RPMI7951 (cell line): ENCODE results near the gene EDEM2. TPM values are rescaled to one million over a fixed set of nuclear protein-coding genes. Genes with fewer than 3 reads are reported as not detected.
"Not testable (repeated sequence)": the region's sequence is repeated elsewhere in the genome, so short reads cannot be mapped to it uniquely, and the experiment has no call there.

Experiments used
- DNase-seq: peaks from one replicate; pipeline ENCODE4 v3.0.0-alpha.2; 2012; ENCODE audit warnings: low read depth
- total RNA-seq: library from RNA; depleted of rRNA; stranded (reverse); fragments of >200 nt; shearing (Covaris generic); gene quantifications from 2 replicates; pipeline ENCODE4 v1.2.3, GENCODE V29; 2014; rRNA removed

EDEM2 gene, protein sequence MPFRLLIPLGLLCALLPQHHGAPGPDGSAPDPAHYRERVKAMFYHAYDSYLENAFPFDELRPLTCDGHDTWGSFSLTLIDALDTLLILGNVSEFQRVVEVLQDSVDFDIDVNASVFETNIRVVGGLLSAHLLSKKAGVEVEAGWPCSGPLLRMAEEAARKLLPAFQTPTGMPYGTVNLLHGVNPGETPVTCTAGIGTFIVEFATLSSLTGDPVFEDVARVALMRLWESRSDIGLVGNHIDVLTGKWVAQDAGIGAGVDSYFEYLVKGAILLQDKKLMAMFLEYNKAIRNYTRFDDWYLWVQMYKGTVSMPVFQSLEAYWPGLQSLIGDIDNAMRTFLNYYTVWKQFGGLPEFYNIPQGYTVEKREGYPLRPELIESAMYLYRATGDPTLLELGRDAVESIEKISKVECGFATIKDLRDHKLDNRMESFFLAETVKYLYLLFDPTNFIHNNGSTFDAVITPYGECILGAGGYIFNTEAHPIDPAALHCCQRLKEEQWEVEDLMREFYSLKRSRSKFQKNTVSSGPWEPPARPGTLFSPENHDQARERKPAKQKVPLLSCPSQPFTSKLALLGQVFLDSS
- 53.1 and 61.4 TPM in 2 replicates for total RNA-seq

DNA sequence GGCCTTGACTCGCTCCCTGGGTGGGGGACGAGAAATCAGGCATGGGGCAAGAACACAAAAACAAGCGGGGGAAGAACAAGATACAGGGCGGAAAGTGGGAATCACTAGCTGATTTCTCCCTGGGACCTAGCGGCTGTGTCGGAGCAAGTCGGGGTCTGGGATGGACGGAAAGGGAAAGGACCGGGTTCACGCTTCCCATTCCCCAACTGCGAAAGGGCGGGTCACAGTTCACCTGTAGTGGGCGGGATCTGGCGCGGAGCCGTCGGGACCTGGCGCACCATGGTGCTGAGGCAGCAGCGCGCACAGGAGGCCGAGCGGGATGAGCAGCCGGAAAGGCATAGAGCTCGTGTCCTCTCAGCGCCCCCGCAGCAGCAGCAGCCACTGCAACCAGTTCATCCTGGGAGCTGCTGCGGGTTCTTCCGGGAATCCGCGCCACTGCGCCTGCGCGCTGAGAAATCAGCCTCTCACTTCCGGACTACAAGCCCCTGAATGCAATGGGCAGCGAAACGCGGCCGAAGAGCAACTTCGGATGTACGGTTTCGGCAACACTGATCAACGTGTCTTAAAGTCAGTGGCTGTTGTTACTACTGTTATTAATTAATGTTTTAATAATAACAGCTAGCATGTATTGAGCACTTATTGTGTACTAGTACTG is at the start of gene EDEM2:
EDEM2 (minus strand) TSS at position 417 of the 655 bp plus-strand sequence; CDS start at position 339, 78 bp downstream.
- DNase-seq: peak; percentile 96

DNA sequence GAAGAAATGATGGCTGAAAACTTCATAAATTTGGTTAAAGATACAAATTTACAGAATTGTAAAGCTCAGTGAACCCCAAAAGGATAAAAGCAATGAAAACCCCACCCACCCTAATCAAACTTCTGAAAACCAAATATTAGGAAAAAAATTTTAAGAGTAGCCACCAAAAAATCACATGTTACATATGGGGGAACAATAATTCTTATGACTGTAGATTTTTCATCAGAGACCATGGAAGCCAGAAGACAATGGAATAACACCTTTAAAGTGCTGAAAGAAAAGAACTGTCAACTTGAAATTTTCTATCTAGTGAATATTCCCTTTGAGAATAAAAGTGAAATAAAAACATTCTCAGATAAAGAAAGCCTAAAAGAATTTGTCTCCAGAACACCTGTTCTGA is 49.2 kb upstream of the EDEM2 start:
- DNase-seq: no peak

DNA sequence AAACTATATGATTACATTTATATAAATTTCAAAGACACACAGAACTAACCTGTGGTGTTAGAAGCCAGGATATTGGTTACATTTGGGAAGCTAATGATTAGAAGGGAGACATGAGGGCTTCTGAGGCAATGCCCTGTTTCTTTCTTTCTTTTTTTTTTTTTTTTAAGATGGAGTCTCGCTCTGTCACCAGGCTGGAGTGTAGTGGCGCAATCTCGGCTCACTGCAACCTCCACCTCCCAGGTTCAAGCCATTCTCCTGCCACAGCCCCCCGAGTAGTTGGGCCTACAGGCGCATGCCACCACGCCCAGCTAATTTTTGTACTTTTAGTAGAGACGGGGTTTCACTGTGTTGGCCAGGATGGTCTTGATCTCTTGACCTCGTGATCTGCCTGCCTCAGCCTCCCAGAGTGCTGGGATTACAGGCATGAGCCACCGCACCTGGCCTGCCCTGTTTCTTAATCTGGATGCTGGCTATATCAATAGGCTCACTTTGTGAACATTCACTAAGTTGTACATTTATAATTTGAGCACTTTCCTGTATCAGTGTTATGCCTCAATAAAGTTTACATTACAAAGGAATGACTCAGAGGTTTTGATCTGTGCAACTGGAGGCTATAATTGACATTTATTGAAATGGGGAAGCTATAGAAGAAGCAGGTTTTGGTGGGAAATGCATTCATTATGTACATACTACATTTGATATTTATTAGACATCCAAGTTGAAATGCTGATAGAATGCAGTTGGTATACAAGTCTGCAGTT is 46.1 kb upstream of the EDEM2 start:
- not testable (repeated sequence) for DNase-seq

DNA sequence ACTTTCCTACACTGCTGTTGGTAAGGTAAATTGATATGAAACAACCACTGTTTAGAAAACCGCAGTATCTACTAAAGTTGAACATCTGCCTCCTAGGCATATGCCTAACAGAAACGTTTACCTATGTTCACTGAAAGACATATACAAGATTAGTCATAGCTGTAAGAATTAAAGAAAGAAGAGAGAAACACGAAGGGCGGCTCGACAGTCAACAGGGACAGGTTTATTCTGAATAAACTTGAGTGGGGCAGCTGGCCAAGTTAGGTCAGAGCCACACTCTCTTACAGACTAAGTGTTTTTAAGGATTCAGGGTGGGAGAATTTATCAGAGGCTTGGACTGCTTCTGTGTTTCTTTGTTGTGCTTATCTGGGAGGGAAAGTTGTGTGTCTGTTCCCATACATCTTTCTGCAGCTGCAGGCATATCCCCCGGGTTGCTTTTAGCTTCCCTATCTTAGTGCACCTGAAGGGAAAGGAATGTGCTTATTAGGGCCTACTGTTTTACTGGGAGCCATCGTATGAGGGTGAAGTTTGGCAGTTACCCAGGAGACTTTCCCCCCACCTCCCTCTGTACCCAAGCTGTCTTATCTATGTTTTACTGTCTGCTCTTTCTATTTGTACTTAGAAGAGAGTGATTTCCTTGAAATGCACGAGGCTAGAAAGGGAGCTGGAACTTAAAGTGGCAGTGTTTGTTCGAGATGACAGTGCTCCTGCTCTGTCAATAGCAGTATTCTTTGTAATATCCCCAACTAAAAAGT is 45.2 kb upstream of the EDEM2 start:
- no peak for DNase-seq

DNA sequence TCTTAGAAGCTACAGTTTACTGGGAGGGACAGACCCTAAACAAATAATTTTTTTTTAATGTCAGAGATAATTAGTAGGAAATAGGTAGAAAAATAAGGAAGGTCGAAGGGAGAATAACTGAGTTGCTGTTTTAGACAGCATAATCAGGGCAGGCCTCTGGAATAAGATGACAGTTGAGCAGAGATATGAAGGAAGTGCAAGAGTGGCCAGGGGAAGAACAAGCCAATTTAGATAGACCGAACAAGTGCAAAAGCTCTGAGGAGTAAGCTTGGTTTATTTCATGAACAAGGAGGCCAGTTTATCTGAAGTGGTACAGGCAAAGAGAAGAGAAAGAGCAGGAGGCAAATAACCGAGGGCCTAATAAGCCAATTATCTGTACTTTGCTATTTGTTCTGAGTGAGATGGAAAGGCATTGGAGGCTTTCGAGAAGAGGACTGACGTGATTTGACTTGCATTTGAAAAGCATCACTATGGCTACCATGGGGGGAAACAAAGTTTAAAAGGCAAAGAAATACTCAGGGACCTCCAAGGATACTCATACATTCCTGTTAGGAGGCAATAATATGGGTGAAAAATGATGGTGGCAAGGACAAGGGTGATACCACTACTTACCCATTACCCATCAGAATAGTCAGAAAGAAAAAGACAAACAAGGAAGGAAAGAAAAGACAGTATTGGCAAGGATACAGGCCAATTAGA is 44.4 kb upstream of the EDEM2 start:
- DNase-seq: no peak

DNA sequence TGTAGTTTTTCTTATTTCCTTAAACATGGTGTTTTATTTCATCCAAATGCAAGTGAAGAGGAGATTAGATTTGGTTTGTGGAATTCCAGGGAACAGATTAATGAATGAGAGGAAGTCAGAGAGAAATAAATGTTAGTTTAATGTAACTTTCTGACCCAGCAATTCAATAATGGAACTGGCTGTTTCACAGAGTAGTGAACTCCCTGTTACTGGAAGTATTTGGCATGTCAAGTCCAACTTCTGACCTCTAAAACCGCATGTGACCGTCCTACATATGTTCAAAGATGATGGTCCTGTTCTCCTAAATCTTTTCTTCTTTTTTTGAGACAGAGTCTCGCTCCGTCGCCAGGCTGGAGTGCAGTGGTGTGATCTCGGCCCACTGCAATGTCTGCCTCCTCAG is 43.4 kb upstream of the EDEM2 start:
- no peak for DNase-seq

DNA sequence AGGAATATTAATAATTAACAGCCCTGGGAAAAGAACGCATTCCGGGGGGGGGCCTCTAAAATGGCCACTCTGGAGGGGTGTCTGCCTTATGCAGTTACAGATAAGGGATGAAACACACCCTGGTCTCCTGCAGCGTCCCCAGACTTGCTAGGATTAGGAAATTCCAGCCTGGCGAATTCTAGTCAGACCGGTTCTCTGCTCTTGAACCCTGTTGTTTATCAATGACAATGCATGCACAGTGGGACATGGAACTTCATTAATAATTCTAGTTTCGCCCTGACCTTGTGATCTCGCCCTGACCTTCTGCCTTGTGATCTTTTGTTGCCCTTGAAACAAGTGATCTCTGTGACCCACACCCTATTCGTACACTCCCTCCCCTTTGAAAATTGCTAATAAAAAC is 42.1 kb upstream of the EDEM2 start:
- DNase-seq: not testable (repeated sequence)

DNA sequence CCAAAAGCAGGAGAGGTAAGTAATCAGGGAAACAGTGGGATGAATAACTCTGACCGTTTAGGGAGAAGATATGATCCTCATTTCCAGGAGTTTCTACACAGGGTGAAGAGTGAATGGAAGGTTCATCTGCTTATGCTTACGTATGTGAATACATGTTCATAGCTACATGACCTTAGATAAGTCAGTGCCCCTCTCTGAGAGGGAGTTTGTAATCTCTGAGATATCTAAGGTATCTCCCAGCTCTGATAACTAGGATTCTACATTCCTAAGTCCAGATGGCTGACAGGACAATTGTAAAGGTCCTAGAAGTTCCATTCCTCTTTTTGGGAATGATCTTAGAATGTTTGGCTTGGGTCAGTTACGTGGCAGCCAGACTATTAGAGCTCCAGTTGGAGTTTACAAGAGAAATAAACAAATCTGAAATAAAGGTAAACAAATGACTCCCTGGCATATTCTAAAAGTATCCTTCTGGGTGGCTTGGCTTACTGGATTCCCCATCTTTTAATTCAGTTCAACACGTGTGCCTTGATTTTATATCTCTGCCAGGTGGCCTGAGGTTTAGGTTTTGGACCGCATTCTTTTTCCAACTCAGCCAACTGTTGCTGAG is 40.6 kb upstream of the EDEM2 start:
- no peak for DNase-seq

DNA sequence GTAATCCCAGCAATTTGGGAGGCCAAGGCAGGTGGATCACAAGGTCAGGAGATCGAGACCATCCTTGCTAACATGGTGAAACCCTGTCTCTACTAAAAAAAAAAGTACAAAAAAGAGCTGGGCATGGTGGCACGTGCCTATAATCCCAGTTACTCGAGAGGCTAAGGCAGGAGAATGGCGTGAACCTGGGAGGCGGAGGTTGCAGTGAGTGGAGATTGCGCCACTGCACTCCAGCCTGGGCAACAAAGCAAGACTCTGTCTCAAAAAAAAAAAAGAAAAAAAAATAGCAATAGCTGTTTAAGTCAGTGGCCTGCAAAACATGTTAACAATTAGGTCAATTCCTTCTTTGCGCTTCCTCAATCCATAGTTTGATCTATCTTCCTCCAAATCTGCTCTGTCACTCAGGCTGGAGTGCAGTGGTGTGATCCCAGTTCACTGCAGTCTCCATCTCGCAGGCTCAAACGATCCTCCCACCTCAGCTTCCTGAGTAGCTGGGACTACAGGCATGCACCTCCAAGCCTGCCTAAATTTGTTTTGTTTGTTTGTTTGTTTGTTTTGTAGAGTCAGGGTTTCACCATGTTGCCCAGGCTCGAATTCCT is 39.7 kb upstream of the EDEM2 start:
- DNase-seq: not testable (repeated sequence)

DNA sequence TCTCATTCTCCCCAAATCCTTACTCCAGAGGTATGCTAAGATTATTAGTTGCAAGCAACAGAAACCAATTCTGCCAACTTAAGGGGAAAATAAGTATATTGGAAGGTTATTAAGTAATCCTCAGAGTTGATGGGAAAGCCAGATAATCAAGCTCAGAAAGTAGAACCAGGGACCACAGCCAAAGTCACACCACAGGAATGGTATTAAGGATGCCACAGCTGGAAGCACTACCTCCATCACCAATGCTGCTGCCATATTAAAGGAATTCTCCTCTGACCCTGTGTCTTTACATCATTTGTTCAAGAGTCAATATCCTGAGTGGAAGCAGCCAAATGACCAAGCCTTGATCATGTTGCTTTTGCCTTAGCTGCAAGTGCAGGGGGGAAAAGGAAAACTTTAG is 34.6 kb upstream of the EDEM2 start:
- no peak for DNase-seq

DNA sequence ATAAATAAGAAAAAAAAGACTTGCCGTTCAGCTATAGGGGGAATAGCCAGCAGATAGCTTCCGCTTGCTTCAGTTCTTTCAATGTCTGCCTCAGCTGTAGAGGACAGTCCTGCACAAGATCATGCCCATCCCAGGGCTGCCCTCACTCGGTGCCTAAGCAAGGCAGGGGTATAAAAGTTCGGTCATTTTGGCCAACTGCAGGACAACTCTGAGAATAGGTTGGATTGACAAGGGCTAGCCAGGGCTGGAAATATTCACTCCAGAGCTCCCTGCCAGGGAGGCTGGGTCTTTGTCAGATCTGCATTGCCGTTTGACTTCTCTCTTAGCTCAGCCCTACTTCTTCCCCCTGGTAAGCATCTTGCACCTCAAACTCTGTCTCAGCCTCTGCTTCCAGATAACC is 33.1 kb upstream of the EDEM2 start:
- DNase-seq: no peak

DNA sequence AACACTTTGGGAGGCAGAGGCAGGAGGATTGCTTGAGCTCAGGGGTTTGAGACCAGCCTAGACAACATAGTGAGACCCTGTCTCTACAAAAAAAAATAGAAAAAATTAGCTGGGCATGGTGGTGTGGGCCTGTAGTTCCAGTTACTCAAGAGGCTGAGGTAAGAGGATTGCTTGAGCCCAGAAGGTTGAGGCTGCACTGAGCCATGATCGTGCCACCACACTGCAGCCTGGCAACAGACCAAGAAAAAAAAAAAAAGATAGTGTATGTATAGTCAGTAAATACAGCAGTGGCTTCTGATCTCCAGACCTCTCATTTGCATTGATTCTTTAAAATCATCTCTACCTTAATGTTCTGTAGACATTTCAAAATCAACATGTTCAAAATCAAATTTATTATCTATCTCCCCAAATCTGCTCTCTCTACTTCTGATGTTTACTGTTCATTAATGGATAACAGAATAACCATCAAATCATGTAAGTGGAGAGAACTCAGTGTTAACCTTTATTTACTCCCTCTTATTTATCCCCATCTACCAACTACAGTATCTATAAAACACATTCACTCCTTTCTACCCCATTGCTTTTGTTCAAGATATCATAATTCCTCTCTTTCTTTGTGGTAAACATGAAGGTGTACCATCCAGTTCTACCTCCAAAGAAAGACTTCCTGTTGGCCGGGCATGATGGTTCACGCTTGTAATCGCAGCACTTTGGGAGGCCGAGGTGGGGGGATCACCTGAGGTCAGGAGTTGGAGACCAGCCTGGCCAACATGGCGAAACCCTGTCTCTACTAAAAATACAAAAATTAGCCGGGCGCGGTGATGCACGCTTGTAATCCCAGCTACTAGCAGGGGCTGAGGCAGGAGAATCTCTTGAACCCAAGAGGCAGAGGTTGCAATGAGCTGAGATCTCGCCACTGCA is 32.4 kb upstream of the EDEM2 start:
- DNase-seq: no peak

DNA sequence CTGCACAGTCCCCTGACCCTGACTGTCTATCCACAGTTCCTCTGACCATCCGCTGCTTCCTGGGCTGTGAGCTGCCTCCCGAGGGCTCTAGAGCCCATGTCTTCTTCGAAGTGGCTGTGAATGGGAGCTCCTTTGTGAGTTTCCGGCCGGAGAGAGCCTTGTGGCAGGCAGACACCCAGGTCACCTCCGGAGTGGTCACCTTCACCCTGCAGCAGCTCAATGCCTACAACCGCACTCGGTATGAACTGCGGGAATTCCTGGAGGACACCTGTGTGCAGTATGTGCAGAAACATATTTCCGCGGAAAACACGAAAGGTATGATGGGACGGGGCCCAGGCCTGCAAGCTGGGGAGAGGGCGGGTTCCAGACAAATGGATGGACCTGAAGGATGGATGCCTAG is 29.0 kb upstream of the EDEM2 start:
- DNase-seq: no peak

DNA sequence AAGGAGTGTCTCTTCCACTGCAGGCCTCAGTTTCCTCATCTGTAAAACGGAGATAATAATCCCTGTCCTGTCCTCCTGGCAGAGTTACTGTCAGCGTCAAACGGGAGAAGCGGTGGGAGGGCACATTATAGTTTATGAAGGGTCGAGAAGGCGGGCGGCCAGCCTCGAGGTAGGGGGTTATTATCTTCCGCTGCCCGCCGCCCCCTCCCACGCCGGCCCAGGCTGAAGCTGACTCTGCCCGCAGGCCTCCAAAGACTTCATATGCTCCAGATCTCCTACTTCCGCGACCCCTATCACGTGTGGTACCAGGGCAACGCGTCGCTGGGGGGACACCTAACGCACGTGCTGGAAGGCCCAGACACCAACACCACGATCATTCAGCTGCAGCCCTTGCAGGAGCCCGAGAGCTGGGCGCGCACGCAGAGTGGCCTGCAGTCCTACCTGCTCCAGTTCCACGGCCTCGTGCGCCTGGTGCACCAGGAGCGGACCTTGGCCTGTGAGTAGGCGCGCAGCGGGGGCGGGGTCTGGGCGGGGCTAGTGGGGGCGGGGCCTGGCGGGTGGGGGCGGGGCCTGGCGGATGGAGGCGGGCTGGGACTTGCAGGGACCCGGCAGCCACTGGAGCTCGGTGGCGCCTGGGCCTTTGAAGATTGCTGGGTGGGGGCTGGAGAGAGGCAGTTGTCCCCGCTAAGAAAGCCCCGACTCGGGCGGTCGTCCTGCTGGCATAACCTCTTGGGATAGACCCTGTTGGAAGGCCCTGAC is 27.5 kb upstream of the EDEM2 start:
- DNase-seq: no peak

DNA sequence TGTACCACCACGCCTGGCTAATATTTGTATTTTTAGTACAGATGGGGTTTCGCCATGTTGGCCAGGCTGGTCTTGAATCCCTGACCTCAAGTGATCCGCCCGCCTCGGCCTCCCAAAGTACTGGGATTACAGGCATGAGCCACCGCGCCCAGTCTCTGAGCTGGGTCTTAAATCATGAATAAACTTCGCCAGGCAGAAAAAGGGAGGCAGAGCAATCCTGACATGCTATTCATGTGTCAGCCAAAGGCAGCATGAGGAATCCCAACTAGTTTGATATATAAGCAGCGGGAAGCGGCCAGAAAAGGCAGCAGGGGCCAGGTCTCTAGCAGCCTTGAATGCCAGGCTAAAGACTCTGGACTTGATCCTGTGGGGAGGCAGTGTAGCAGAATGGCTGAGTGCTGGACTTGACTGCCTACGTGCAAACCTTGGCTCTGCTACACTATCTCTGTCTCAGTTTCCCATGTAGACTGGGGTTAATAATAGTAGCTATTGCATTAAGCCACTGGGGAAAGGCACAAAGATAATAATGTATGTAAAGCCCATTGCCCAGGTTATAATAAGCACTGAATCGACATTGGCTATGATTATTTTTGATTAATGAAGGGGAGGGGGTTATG is 26.5 kb upstream of the EDEM2 start:
- DNase-seq: no peak

DNA sequence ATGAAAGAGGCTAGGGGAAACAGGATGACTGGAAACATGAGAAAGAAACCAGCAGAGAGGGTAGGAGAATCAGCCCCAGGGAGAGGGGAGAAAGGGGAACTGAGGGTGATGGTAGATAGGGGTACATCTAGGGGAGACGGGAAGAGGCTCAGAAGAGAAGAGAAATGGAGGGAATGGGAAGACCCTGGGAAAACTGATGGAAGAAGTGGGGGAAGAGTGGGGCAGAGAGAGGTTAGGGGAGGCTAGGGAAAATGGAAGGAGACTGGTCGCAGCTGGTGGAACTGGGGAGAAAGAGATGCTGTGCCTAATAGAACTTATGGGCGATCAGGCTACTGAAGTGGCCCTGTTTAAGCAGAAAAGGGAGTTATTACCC is 25.3 kb upstream of the EDEM2 start:
- no peak for DNase-seq

DNA sequence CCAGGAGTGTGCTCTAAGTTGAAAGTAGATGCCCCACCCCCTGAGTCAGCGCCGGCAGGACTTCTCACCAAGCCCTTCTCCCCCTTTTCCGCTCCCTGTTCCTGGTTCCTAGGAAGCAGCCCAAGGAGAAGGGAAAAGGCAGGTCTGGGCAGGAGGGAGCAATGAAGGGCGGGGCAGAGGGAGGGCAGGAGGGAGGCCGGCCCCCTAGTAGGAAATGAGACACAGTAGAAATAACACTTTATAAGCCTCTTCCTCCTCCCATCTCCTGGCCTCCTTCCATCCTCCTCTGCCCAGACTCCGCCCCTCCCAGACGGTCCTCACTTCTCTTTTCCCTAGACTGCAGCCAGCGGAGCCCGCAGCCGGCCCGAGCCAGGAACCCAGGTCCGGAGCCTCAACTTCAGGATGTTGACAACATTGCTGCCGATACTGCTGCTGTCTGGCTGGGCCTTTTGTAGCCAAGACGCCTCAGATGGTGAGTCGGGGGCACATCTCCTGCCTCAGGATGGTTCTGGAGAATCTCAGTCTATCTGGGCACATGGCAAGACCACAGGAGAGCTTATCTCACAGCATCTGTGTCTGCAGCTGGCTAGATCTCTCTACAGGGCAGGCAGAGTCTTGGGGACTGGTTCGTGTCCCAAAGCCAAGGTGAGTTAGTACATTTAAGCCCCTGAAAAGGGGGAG is 24.8 kb upstream of the EDEM2 start, which contains the start of gene PROCR:
PROCR (plus strand) TSS at position 320 of the 681 bp plus-strand sequence; CDS start at position 403, 83 bp downstream.
- peak; percentile 97 for DNase-seq
